ENCODE data around the gene ZBED1. TPM values are rescaled to one million over a fixed set of nuclear protein-coding genes. Genes with fewer than 3 reads are reported as not detected.
"Not testable (repeated sequence)": the region's sequence is repeated elsewhere in the genome, so short reads cannot be mapped to it uniquely, and the experiment has no call there.

Gene ZBED1
- polyA plus RNA-seq, 1 experiment = 26.3 TPM

GRCh38 chrX:2520539-2520938 is 19.8 kb upstream of the ZBED1 start:
- POLR2A ChIA-PET = no interaction called here
- Histone ChIP-seq H3K36me3 (ENCODE audit: control insufficient read depth, insufficient read depth, low read length) (no peaks in the 10 kb centered on the region), H3K27me3 (ENCODE audit: control insufficient read depth, insufficient read depth, low read length) (0 out of 2 replicates have a peak, but pooled peaks cover 2% of the 10 kb centered on the region), H3K4me3 (ENCODE audit: low read depth, low read length) (no peak overlapping the region)
- TF ChIP-seq CTCF (IDR thresholded peaks at IDR 0.05; ENCODE audit: insufficient read depth, low read depth, low read length) = no peak
- no peak for DNase-seq (ENCODE audit: low read depth)
- CTCF ChIA-PET = no interaction called here

GRCh38 chrX:2519638-2520037 is 18.9 kb upstream of the ZBED1 start:
- H3K4me3 ChIP-seq (ENCODE audit: low read depth, low read length); H3K27me3 ChIP-seq (ENCODE audit: control insufficient read depth, insufficient read depth, low read length); DNase-seq (ENCODE audit: low read depth); CTCF ChIA-PET; POLR2A ChIA-PET; H3K36me3 ChIP-seq (ENCODE audit: control insufficient read depth, insufficient read depth, low read length): not testable (repeated sequence)

- ChIA-PET POLR2A (no interaction called here), CTCF (no interaction called here)
- TF ChIP-seq CTCF (IDR thresholded peaks at IDR 0.05; ENCODE audit: insufficient read depth, low read depth, low read length) = no peak
- no peak overlapping the region for H3K4me3 ChIP-seq (ENCODE audit: low read depth, low read length)
- H3K36me3 ChIP-seq (ENCODE audit: control insufficient read depth, insufficient read depth, low read length) = no peaks in the 10 kb centered on the region
- no peaks in the 10 kb centered on the region for H3K27me3 ChIP-seq (ENCODE audit: control insufficient read depth, insufficient read depth, low read length)
- no peak for DNase-seq (ENCODE audit: low read depth)
Measured at GRCh38 chrX:2517055-2517454, 16.3 kb upstream of the ZBED1 start.

GRCh38 chrX:2516623-2517022 is 15.8 kb upstream of the ZBED1 start:
- Histone ChIP-seq H3K27me3 (ENCODE audit: control insufficient read depth, insufficient read depth, low read length) (no peaks in the 10 kb centered on the region), H3K4me3 (ENCODE audit: low read depth, low read length) (no peak overlapping the region), H3K36me3 (ENCODE audit: control insufficient read depth, insufficient read depth, low read length) (no peaks in the 10 kb centered on the region)
- ChIA-PET POLR2A (no interaction called here), CTCF (no interaction called here)
- no peak for DNase-seq (ENCODE audit: low read depth)
- TF ChIP-seq CTCF (IDR thresholded peaks at IDR 0.05; ENCODE audit: insufficient read depth, low read depth, low read length) = no peak

- DNase-seq (ENCODE audit: low read depth) = no peak
- Histone ChIP-seq H3K36me3 (ENCODE audit: control insufficient read depth, insufficient read depth, low read length) (no peaks in the 10 kb centered on the region), H3K4me3 (ENCODE audit: low read depth, low read length) (no peak overlapping the region), H3K27me3 (ENCODE audit: control insufficient read depth, insufficient read depth, low read length) (no peaks in the 10 kb centered on the region)
- no peak for TF ChIP-seq CTCF (IDR thresholded peaks at IDR 0.05; ENCODE audit: insufficient read depth, low read depth, low read length)
- ChIA-PET CTCF (no interaction called here), POLR2A (no interaction called here)
Measured at GRCh38 chrX:2514131-2514530, 13.4 kb upstream of the ZBED1 start.

GRCh38 chrX:2513121-2513664 is 12.4 kb upstream of the ZBED1 start:
- ChIA-PET CTCF (no interaction called here), POLR2A (no interaction called here)
- Histone ChIP-seq H3K4me3 (ENCODE audit: low read depth, low read length) (no peak overlapping the region), H3K27me3 (ENCODE audit: control insufficient read depth, insufficient read depth, low read length) (no peaks in the 10 kb centered on the region), H3K36me3 (ENCODE audit: control insufficient read depth, insufficient read depth, low read length) (no peaks in the 10 kb centered on the region)
- DNase-seq (ENCODE audit: low read depth) = no peak
- no peak for TF ChIP-seq CTCF (IDR thresholded peaks at IDR 0.05; ENCODE audit: insufficient read depth, low read depth, low read length)
